GM12801 (cell line): ENCODE measurements around the gene AKAP6.

Experiments
- CTCF ChIP-seq: IDR thresholded peaks from one replicate; pipeline ENCODE4 v1.5.1; 2011; ENCODE audit warnings: control low read depth; ENCODE audit not compliant: insufficient read length; ENCODE audit errors: extremely low read depth

Gene AKAP6

GRCh38 chr14:32574269-32574668 lies 245.2 kb downstream of the AKAP6 start:
- no peak for TF ChIP-seq CTCF

- no peak for TF ChIP-seq CTCF
Measured at GRCh38 chr14:32576088-32576795, 247.1 kb downstream of the AKAP6 start.

- TF ChIP-seq CTCF = no peak
Measured at GRCh38 chr14:32576977-32577376, 247.9 kb downstream of the AKAP6 start.

- TF ChIP-seq CTCF = no peak
Measured at GRCh38 chr14:32578181-32578580, 249.1 kb downstream of the AKAP6 start.

- no peak for TF ChIP-seq CTCF
Measured at GRCh38 chr14:32584079-32584478, 255.0 kb downstream of the AKAP6 start.

GRCh38 chr14:32587461-32587860 lies 258.4 kb downstream of the AKAP6 start:
- no peak for TF ChIP-seq CTCF

- no peak for TF ChIP-seq CTCF
Measured at GRCh38 chr14:32588448-32589320, 259.6 kb downstream of the AKAP6 start.
